ENCODE results near the gene CXorf58.

The CXorf58 gene

DNA sequence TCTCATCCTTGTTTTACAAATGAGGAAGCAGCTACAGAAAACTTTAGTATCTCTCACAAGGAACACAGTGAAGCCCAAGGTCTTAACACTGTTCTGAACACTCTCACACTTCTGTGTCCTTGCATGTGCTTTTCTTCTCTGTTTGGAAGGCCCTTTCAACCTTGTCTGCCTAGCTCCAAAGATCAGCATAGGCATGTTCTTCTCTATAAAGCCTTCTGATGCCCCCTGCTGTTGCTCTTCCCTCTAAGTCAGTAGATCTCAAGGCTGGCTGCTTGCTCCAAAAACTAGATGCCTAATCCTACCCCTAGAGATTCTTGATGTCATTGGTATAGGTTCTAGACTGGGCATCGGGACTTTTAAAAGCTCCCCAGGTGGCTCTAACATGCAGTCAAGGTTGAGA lies 6.0 kb upstream of the CXorf58 start:
- DNase-seq: peak; percentile 19

DNA sequence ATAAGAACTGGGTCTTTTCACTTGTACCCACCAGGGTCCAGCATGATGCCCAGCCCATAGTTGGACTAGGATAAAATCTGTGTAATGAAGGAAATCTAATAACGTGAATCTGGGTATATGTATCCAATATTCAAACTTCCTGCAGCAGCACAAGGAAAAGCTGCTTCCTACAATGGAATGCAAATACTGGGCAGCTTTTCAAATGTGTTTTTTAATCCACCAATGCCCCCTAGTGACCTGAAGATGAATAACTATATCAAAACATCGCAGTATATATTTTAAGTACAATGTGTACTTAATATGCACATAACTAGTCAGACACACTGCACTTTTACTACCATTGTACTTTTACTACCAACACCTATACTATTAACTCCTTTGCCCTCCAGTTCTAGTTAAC lies 5.4 kb upstream of the CXorf58 start:
- DNase-seq: no peak

DNA sequence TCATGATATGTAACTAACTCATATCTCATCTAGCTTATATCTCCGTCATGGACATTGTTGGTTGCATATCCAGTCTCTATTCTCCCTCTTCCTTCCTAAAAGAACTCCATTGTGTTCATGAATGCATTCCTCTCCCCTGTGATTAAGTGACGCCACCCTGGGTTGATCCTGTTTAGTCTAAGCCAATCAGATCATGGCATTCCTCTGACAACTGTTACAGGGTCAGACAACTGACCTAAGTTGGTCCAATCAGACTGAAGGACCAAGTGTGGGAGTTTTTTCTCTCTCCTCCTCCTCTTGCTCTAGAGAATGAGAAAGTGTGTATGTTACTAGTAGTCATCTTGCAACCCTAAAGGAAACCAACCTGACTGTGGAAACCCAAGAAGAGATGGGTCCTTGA lies 3.7 kb upstream of the CXorf58 start:
- no peak for DNase-seq

DNA sequence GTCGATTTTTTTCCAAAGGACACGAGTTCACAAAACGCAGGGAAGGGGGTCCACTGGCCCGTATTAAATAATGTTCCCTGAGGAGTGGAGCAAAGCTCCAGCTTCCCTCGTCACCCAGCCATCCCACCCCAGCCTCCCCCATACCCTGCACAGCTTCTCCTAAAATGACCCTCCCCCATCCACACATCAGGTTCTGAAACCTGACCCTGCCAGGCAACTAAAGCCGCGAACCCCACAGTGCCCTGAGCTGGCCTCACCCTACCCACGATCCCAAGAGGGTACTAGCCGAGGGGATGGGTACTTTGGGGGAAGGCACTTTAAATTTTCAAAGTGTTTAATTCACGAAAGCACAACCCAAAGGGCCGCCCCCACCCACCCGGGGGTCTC lies 702 bp upstream of the CXorf58 start:
- DNase-seq: no peak

DNA sequence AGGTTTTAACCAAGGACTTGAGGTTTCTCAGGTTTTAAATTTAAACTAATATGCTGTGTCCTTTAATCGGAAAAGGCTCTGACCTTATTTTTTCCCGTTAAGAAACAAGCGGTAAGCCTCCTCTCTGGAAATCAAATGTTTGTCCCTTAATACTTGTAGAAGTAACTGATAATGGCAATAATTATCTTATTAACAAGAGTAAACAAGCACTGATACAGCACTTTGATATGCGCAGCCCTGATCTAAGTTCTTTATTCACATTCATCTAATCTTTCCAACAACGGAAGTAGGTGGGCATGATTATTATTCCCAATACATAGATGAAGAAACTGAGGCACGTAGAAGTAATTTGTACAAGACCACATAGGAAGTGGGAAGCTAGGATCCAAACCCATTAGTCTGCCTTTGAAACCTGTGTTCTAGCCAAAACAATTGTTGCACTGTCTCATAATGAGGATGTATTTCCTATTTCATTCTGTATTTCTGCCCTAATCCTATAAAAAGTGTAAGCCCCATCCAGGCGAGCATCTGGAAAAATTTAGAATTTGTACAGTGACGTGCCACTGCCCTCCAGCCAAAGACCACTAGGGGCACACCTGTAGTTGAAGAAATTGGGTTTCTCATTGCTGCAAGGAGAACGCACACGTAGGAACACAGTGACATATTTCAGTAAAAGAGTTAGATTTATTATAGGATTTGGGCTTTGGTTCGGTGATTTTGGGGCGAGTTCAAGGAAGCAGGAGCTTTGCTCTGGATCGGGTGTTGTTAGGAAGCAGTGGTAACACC lies 606 bp downstream of the CXorf58 start:
- DNase-seq: no peak

DNA sequence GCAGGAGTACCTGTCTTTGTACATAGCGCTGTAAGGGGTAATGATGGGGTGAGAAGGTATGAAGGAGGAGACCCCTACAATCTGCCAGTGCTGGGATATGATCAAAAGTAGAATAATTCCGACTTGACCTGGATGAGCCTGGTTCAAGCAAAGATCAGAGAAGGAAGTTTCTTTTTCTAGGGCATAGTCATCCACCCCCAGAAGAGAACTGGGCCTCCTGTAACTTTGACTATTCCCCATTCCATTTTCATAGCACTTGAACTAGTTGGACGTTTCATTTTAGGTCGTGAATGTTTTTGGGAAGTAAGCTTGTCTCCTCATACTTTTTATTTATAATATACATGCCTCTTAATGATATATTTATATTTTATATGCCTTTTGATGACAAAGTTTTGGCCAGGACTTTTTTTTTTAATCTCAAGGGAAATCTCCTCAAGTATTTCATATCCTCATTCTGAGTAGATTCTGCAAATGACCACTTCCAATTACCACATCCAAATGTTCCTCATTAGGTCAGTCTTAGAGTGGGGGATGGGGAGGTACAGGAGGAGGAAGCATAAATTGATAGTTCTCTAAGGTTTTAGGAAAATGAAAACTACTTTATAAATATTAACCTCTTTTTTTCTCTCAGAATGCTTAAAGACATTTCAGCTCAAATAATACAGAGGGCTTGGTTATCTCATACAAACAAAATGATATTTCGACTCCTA lies 3.5 kb downstream of the CXorf58 start:
- DNase-seq: no peak

DNA sequence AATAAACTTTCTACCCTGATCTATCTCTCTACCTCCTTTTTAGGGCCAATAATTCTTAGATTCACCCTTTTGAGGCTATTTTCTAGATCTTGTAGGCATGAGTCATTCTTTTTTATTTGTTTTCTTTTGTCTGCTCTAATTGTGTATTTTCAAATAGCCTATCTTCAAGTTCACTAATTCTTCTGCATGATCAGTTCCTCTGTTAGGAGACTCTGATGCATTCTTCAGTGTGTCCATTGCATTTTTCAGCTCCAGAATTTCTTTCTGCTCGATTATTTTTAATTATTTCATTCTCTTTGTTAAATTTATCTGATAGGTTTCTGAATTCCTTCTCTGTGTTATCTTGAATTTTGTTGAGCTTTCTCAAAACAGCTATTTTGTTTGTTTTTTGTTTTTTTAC lies 11.3 kb downstream of the CXorf58 start:
- DNase-seq: no peak

DNA sequence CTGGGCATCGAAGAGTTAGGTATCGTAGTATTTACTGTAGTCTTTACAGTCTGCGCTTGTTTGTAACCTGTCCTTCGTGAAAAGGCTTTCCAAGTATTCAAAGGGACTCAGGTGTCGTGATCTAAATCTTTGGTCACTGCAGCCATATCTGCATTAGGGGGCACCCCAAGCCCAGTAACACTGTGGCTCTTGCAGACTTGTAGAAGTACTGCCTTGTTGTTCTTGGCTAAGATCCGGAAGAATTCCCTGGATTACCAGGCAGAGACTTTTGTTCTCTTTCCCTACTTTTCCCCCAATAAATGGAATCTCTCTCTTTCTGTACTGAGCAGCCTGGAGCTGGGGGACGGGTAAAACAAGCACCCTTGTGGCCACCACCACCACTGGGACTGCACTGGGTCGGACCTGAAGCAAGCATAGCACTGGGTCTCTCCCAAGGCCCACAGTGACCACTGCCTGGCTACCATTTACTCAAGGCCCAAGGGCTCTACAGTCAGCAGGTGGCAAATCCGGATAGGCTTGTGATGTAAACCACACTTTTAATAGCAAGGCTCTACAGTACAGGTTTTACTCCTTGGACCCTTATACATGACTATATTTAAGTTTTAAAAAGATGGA lies 12.0 kb downstream of the CXorf58 start:
- DNase-seq: no peak

DNA sequence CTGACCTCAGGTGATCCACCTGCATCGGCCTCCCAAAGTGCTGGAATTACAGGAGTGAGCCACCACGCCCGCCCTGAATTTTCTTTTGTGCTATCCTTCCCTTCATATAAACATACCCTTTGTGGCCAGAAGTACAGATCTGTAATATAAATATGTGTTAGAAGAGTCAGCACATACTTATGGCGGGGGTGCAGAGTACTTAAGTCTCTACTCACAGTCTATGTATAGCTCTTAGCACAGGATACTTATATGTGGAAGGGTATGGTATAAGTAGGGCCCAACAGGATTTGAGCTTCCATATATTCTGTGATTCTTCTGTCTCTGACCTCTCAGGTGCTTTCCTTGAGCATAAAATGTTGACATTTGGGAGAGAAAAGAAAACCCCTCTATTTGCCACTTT lies 18.2 kb downstream of the CXorf58 start:
- DNase-seq: no peak

DNA sequence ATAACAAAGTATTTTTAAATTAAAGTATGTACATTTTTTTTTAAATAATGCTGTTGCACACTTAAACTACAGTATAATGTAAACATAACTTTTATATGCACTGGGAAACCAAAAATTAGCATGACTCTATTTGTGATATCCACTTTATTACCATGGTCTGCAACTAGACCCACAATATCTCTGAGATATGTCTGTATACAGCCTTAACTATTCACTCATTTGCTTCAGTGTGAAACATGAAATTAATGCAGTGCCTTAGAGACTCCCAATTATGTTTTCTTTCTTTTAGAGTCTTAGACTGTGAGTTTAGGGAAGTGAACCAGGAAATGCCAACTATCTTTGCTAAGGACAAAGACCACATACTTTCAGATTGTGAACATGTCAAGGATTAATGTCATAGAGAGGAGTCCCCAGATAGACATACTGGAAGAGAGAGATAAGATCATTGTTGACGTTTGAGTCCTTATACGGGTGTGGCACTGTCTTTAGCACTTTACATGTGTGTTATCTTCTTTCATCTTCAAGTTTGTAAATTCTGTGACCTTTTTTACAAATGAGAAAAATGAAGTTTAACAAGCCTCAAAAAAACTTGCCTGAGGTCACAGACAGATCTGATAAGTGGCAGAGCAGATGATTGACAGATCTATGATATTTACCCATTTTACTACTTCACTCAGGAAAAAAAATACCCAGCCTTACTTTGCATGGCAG lies 23.2 kb downstream of the CXorf58 start:
- DNase-seq: no peak

DNA sequence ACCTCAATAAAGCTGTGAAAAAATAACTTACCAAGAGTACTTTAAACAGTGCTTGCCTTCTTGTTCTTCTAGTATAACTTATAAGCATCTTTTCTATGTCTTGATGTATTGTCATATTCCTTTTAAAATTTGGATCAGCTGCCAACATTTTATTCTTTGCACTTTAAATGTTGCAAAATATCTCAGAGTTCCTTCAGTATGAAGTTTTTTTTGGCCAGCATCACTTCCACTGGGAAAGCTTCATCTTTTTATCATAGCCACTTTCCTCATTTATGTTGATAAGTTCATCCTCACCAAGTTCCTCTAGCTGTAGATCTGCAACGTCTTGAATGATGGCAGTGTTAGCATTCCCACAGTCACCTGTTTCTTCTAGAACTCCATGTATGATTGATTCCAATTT lies 24.2 kb downstream of the CXorf58 start:
- no peak for DNase-seq

DNA sequence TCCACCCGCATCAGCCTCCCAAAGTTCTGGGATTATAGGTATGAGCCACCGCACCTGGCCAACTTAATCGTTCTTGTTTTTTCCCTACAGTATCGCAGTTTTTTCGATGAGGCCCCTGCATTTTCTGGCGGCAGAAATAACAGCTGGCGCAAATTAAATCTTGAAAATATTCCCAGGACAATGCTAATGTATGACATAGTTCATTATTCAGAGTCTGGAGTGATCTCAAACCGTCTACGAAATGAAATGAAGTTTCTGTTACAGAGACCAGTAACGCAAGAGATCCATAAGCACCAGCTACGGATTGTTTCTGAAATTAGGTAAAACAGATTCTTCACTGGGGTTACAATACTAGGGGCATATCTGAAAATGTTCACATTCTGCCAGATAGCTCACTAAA lies 27.3 kb downstream of the CXorf58 start:
- DNase-seq: no peak

DNA sequence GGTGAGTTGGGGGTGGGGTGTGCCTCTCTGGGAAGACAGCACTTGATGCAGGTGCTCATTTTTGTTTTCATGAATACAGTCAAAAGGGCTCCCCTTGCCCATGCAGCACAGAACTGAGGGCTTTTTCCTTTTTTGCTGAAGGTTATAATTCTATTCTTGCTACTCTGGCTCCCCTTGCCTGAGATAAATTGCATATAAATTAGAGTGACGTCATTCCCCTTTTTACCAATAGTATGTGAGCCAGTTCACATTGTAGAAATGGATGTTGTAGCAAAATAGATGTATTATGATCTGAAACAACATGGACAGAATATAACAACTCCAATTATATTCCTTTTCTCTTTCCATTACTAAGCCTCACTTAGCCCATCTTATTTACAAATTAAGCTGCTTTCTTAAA lies 28.4 kb downstream of the CXorf58 start:
- DNase-seq: no peak

DNA sequence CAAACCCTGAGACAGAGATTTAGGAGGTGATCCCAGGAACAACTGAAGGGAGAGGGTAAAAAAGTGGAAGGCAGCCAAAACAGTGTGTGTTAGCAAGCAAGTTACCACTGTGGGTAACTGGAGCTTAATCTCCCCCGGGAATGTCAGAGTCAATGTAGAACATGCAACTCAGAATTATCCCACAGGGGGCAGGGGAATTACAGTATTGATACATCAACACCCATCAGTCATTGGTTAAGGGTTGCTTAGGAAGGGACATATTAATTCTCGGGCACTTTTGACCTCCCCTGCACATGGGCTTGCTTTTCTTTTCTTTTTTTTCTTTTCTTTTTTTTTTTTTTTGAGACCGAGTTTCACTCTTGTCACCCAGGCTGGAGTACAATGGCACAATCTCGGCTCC lies 29.3 kb downstream of the CXorf58 start:
- DNase-seq: no peak

DNA sequence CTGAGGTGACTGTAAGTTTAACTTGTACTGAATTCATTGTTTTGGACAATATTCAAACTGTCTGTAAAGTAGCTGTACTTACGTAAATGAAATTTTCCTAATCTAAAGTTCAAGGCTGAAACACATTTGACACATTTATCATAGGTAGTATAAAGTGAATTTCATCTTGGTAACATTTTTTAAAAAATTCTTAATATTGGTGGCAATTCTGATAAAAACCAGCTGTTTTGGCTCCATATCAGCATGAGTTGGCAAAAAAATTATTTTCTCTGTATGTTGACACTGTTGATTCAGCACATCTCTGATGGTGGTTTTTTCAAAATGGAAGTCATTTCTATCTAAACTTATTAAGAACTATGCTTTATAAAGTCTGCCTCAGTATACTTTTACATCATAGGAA lies 30.9 kb downstream of the CXorf58 start:
- DNase-seq: no peak

DNA sequence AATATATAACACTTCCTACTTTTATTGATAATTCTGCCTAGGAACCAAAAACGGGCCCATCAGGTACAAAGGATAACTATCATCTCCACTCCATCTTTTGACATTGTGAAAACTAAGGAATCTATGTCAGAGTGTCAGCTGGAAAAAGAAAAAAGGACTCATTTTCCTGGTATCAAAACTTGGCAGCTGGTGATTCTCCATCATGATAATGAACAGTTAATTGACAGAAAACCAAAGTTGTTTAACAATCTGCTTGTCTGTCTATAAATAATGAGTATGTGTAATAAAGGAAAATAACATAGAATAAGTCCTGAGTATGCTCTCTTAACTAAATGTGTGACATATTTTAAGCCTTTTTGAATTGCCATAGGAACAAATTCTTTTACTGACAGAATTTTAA lies 31.4 kb downstream of the CXorf58 start:
- DNase-seq: no peak

DNA sequence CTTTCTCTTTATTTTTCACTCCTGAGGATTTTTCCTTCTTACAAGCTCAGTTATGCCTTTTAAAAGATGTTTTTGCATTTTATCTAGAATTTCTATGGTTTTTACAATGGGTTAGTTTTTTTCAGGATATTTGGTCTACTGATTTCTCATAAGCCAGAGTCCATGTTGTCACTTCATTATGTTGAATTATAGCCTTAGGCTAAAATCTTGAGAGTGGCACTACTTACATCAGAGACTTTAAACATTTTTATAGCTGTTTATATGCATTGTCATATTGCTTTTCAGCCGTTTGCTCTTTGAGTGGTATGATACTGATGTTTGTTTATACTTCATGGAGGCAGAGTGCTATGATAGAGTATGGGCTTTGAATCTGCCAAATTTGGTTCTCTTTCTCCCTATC lies 36.4 kb downstream of the CXorf58 start:
- no peak for DNase-seq

DNA sequence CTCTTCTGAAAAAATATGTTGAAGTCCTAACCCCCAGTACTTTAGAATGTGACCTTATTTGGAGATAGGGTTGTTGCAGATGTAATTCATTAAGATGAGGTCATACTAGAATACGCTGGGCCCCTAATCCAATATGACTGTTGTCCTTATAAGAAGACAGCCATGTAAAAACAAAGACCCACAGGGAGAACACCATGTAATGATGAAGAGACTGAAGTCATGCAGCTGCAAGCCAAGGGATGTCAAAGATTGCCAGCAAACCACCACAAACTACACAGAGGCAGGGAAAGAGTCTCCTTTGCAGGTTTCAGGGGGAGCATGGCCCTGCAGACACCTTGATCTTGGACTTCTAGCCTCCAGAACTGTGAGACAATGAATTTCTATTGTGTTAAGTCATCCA lies 37.4 kb downstream of the CXorf58 start:
- DNase-seq: no peak

DNA sequence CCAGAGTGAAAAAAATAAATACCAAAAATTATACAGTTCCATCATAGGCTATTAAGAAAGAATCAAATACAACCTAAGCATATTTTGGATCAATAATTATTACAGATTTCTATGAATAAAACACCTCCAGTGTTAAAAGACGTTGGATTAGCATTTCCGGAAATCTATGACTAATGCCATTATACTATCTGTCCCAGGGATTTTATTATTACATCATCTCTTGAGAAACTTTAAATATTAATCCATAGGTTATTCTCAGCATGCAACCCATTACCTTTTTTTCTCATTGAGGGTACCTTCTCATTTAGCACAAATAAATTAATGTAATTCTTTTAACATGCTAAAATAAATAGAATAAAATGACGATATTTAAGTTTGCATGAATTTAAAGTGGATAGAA lies 44.6 kb downstream of the CXorf58 start:
- DNase-seq: no peak

DNA sequence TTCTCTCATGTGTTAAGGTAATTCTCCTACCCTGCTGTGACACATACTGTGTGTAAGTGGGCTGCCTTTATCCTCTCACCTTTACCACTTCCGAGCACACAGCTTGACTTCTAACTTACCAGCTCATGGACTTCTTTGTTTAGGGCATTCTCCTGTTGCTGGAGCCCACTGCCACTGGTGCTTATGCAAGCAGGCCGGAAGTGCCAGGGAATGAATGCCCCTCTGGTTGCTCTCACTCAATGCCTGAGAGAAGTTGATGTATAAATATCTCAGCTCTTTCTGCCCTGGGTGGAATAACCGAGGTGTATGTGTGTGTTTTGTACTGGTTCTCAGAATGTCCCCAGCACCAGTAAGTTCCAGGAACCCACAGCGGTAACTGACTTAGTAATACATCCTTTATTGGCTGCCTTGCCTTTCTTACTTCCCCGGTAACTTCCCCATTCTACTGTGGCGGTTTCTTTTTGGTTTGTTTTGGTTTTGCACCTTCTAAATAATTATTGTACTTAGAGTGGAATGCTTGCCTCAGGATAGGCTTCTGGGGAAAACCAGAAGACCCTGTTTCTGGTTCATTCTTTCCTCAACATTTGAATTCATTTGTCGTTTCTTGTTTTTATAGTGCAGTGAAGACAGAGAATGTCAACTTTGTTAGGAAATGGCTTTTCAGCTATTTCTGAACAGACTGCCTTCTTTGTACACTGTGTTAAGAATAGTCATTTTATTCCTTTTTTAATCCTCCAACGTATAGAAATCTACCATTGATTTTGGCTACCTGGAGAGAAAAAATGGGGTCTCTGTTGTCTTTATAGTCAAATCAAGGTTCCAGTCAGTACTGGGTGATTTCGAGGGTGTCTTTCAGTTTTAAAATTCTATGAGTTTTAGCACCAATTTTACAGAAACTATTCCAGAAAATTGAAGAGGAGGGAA lies 45.4 kb downstream of the CXorf58 start:
- peak; percentile 22 for DNase-seq

DNA sequence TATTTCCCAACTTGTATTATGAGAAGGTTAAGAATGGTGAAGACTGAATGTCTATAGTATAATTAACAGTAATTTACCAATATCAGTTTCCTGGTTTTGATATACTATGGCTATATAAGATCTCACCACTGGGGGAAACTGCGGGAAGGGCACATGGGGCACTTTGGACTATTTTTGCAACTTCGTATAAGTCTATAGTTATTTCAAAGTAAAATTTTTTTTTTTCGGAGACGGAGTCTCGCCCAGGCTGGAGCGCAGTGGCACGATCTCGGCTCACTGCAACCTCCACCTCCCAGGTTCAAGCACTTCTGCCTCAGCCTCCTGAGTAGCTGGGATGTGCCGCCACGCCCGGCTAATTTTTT lies 46.1 kb downstream of the CXorf58 start:
- no peak for DNase-seq

DNA sequence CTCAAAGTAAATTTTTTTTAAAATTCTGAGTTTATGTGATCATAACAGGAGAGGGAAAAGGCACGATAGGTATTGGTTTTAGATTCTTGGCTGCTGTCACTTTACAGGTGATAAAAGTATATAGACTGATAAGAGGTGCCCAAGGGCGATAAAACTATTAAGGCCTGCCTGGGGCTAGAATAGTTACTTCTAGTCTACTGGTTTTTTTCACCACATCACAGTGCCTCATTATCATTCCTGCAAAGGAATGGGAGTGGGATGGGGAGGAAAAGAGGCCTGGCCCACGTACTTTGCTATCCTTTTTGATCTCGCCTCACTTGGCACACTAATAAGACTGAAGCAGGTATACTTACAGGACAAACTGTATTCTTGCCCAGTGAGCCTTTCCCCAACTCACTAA lies 46.6 kb downstream of the CXorf58 start:
- DNase-seq: no peak

DNA sequence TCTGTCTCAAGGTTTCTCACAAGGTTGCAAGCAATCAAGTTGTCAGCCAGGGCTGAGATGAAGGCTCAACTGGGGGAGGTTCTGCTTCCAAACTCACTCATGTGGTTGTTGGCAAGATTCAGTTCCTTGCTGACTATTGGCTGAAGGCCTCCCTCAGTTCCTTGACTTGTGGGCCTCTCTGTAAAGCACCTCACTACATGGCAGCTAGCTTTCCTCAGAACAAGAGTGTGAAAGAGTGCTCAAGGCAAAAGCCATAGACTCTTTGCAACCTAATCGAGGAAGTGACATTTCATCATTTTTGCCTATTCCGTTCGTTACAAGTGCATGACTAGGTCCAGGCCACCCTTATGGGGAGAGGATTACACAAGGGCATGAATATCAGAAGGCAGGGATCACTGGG lies 52.0 kb downstream of the CXorf58 start:
- no peak for DNase-seq

All from activated naive CD4-positive, alpha-beta T cell treated with Interleukin-2 at 50 U/mL for 16 hours (primary cell).